B cell (primary cell): ENCODE measurements around the gene CENPP. TPM values are rescaled to one million over a fixed set of nuclear protein-coding genes. Genes with fewer than 3 reads are reported as not detected.

Source experiments
- ATAC-seq: fragments of 200-7000 bp; cut with Tn5 transposase; one replicate; pipeline ENCODE4 v1.10.0; 2021; ENCODE audit warnings: low read depth, mild to moderate bottlenecking, moderate number of reproducible peaks, moderate library complexity
- CTCF ChIA-PET: fragments of 350-600 bp; sonication (Branson Sonifier 250); formaldehyde crosslinking; loops from one replicate; lab custom pipeline; 2021; ENCODE audit warnings: antibody characterized with exemption, inconsistent platforms; lab: Charles Lee
- POLR2A ChIA-PET: fragments of 350-600 bp; sonication (Branson Sonifier 250); formaldehyde crosslinking; loops from one replicate; lab custom pipeline; 2021; ENCODE audit warnings: antibody characterized with exemption; lab: Charles Lee
- DNase-seq: peaks from one replicate; pipeline ENCODE4 v3.0.0; 2013
- H2AFZ ChIP-seq: 2 replicates; pipeline ENCODE4 v1.6.1; 2012; ENCODE audit warnings: mild to moderate bottlenecking, low read depth, low read length; ENCODE audit not compliant: insufficient read depth, poor library complexity, severe bottlenecking
- H3K27ac ChIP-seq, 2 donors: 1 replicate in 1 of 2; 2 replicates in 1 of 2; pipeline ENCODE4 v1.5.1; 2012 to 2013; ENCODE audit warnings: low read length in 2 of 2, mild to moderate bottlenecking in 2 of 2, moderate library complexity in 1 of 2
- H3K27me3 ChIP-seq, 4 experiments: fragments of 200-600 bp in 1 of 4; sonication (generic) in 1 of 4; replicated peaks in 1 of 4; 1 replicate in 2 of 4; 2 replicates in 2 of 4; pipeline versions ENCODE4 v1.6.1 to v1.7.0; 2013 to 2016; ENCODE audit warnings: low read length in 3 of 4, mild to moderate bottlenecking in 2 of 4, mixed read lengths in 1 of 4, moderate library complexity in 1 of 4; ENCODE audit not compliant: insufficient read depth in 4 of 4, control insufficient read depth in 3 of 4; ENCODE audit errors: control extremely low read depth in 1 of 4
- H3K36me3 ChIP-seq, 2 experiments: replicated peaks in 1 of 2; 1 replicate in 1 of 2; 2 replicates in 1 of 2; pipeline versions ENCODE4 v1.6.1 to v1.7.1; 2013; ENCODE audit warnings: low read length in 1 of 2; ENCODE audit not compliant: insufficient read depth in 2 of 2, control insufficient read depth in 1 of 2; ENCODE audit errors: control extremely low read depth in 1 of 2, extremely low read depth in 1 of 2
- H3K4me1 ChIP-seq, 2 donors: fragments of 200-600 bp in 1 of 2; sonication (generic) in 1 of 2; 1 replicate in 1 of 2; 2 replicates in 1 of 2; pipeline versions ENCODE4 v1.5.1 to v1.6.1; 2013 to 2017; ENCODE audit warnings: low read length in 2 of 2; ENCODE audit not compliant: control insufficient read depth in 2 of 2, insufficient read depth in 2 of 2
- H3K4me2 ChIP-seq: replicated peaks from 2 replicates; pipeline ENCODE3; 2012; ENCODE audit warnings: mild to moderate bottlenecking, low read depth, low read length; ENCODE audit not compliant: poor library complexity, severe bottlenecking
- H3K4me3 ChIP-seq, 5 experiments: fragments of 200-600 bp in 1 of 5; sonication (generic) in 1 of 5; 1 replicate in 3 of 5; 2 replicates in 2 of 5; pipeline versions ENCODE4 v1.5.1 to v1.7.0; 2011 to 2016; ENCODE audit warnings: low read length in 4 of 5, mild to moderate bottlenecking in 4 of 5, low read depth in 2 of 5, control low read depth in 1 of 5, moderate library complexity in 1 of 5; ENCODE audit not compliant: insufficient read depth in 1 of 5; ENCODE audit errors: control extremely low read depth in 1 of 5, extremely low read depth in 1 of 5
- H3K79me2 ChIP-seq: fragments of 200-600 bp; sonication (generic); one replicate; pipeline ENCODE4 v1.6.0; 2016; ENCODE audit warnings: low read length; ENCODE audit not compliant: control insufficient read depth, insufficient read depth
- H3K9ac ChIP-seq: fragments of 200-600 bp; sonication (generic); 2 replicates; pipeline ENCODE4 v1.6.1; 2017; ENCODE audit warnings: mild to moderate bottlenecking, low read length, moderate library complexity
- H3K9me3 ChIP-seq, 3 donors: one replicate each; pipeline versions ENCODE4 v1.6.1 to v1.7.1; 2013; ENCODE audit warnings: low read length in 2 of 3; ENCODE audit not compliant: control insufficient read depth in 2 of 3, insufficient read depth in 1 of 3; ENCODE audit errors: control extremely low read depth in 1 of 3
- H4K20me1 ChIP-seq: 2 replicates; pipeline ENCODE4 v1.6.0; 2012; ENCODE audit warnings: mild to moderate bottlenecking, low read length; ENCODE audit not compliant: insufficient read depth, control insufficient read depth, poor library complexity, severe bottlenecking
- H3K27ac Mint-ChIP-seq: one replicate; pipeline ENCODE4 v1.8.0; 2021; ENCODE audit warnings: mixed read lengths
- H3K27me3 Mint-ChIP-seq: one replicate; pipeline ENCODE4 v1.8.0; 2021; ENCODE audit warnings: mixed read lengths
- H3K4me1 Mint-ChIP-seq: one replicate; pipeline ENCODE4 v1.8.0; 2021; ENCODE audit warnings: mixed read lengths
- H3K4me3 Mint-ChIP-seq: one replicate; pipeline ENCODE4 v1.8.0; 2021; ENCODE audit warnings: mixed read lengths
- H3K9me3 Mint-ChIP-seq: one replicate; pipeline ENCODE4 v1.8.0; 2022; ENCODE audit warnings: mixed read lengths; ENCODE audit not compliant: insufficient read depth
- CTCF ChIP-seq: fragments of 200-600 bp; IDR thresholded peaks from one replicate; pipeline ENCODE4 v1.8.0; 2022; ENCODE audit warnings: antibody characterized with exemption, mild to moderate bottlenecking
- EZH2 ChIP-seq: IDR thresholded peaks from 2 replicates; pipeline ENCODE4 v1.6.1; 2012; ENCODE audit warnings: borderline replicate concordance, low read depth, mild to moderate bottlenecking, moderate library complexity, low read length; ENCODE audit not compliant: insufficient read depth, poor library complexity, severe bottlenecking
- WGBS: methylation state at CpG from one replicate; pipeline ENCODE4 v1.1.5; 2013; ENCODE audit warnings: missing lambda C conversion rate; ENCODE audit not compliant: insufficient coverage; 5-methylcytosine and 5-hydroxymethylcytosine counted together
- intact Hi-C: fragments of 100-400 bp; cut with micrococcal nuclease; formaldehyde crosslinking; loops from one replicate; pipeline ENCODE4 v1.10.0; 2022
- polyA plus RNA-seq: library from polyadenylated mRNA; depleted of rRNA; stranded (reverse); fragments of >200 nt; gene quantifications from 2 replicates; pipeline ENCODE4 v1.2.3, GENCODE V29; 2012
- total RNA-seq, 2 donors: library from RNA; stranded (reverse); fragments of 120-200 nt in 1 of 2; gene quantifications; 1 replicate in 1 of 2; 2 replicates in 1 of 2; pipeline versions ENCODE4 v1.2.3 to v1.2.4, GENCODE V29; 2013 to 2022

Gene CENPP
- total and polyA plus RNA-seq, 2 donors (not counting 1 experiment from before 2014, with no cell fraction given) = 1.4 to 6.2 TPM

GRCh38 chr9:92482805-92483204 is 157.1 kb downstream of the CENPP start:
- H3K27me3 Mint-ChIP-seq = no peaks in the 10 kb centered on the region
- no peaks in the 10 kb centered on the region for H3K36me3 ChIP-seq
- H3K27ac Mint-ChIP-seq = no peak overlapping the region
- DNase-seq (no peak), ATAC-seq (no peak)
- no peak overlapping the region for H3K9ac ChIP-seq
- TF ChIP-seq EZH2 (no peak), CTCF (no peak)
- no peak overlapping the region for H2AFZ ChIP-seq
- no peak overlapping the region for H3K4me3 ChIP-seq
- no peaks in the 10 kb centered on the region for H3K27me3 ChIP-seq
- no peak overlapping the region for H3K4me3 Mint-ChIP-seq
- H3K9me3 ChIP-seq = no peaks in the 10 kb centered on the region
- no peaks in the 10 kb centered on the region for H4K20me1 ChIP-seq
- POLR2A ChIA-PET = no interaction called here
- H3K27ac ChIP-seq = no peak overlapping the region
- no peak overlapping the region for H3K4me2 ChIP-seq
- H3K4me1 ChIP-seq = no peaks in the 10 kb centered on the region
- CTCF ChIA-PET = no interaction called here
- no peaks in the 10 kb centered on the region for H3K79me2 ChIP-seq
- H3K4me1 Mint-ChIP-seq = peaks cover 2% of the 10 kb centered on the region
- no peaks in the 10 kb centered on the region for H3K9me3 Mint-ChIP-seq
- intact Hi-C loops = no loop called here

DNA sequence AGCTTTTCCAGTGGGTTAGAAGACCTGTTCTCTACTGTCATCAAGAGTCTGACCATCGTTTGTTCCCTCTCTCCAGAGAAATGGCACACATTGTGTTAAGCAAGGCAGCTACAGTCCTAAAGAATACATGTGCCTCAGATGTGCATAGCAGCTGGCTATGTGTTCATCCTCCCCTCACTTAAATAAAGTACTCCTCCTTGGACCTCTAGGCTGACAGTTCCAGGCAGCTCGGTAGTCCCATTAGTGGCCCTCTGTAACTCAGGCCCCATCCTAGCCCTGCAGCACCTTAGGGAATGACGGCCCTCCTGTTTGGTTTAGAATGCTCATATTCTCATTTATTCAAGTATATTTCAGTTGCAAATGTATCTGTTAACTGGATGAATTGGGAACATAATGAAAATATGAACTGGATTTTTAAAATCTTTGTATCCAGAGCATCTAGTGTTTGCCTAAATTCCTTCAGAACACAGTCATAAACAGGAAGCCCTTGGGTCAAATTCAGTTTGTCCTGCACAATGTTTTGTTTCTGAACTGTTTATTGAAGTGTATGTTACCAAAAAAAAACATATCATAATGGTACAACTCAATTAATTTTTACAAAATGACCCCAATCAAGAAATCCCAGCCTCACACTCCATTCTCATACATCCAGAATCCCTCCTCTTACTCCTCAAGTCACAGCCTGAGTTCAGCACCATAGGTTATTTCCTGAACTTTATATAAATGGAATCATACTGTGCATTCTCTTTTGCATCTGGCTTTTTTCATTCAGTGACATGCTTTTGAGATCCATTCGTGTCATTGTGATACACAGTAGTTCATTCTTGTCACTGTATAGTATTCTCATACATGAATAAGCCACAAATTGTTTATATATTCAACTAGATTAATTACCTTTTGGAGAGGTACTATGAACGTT is 158.1 kb downstream of the CENPP start:
- Mint-ChIP-seq H3K9me3 (no peaks in the 10 kb centered on the region), H3K4me1 (peaks cover 2% of the 10 kb centered on the region), H3K27ac (no peak overlapping the region), H3K4me3 (no peak overlapping the region), H3K27me3 (no peaks in the 10 kb centered on the region)
- ChIA-PET CTCF (no interaction called here), POLR2A (no interaction called here)
- Histone ChIP-seq H3K27me3 (no peaks in the 10 kb centered on the region), H3K4me1 (no peaks in the 10 kb centered on the region), H3K9ac (no peak overlapping the region), H3K4me3 (no peak overlapping the region), H3K4me2 (no peak overlapping the region), H3K36me3 (no peaks in the 10 kb centered on the region), H3K27ac (no peak overlapping the region), H4K20me1 (no peaks in the 10 kb centered on the region), H3K79me2 (no peaks in the 10 kb centered on the region), H2AFZ (no peak overlapping the region), H3K9me3 (no peaks in the 10 kb centered on the region)
- no peak for DNase-seq
- TF ChIP-seq CTCF (no peak), EZH2 (no peak)
- WGBS = 100% methylated on average over 2 of the region's 5 CpGs
- intact Hi-C loops = no loop called here
- ATAC-seq = no peak
